ENCODE measurements around the gene SCEL. TPM values are rescaled to one million over a fixed set of nuclear protein-coding genes. Genes with fewer than 3 reads are reported as not detected.

The SCEL gene
- total and polyA plus RNA-seq, 2 experiments from 2014 or later, result not detected

GRCh38 chr13:77674852-77675251 lies 139.3 kb downstream of the SCEL start:
- Mint-ChIP-seq H3K27me3 (ENCODE audit: insufficient read depth, low read depth, poor library complexity) (peaks cover 1% of the 10 kb centered on the region), H3K27ac (no peak overlapping the region)

More at GRCh38 chr13:77674852-77675251, 139.3 kb downstream of the SCEL start:
- H3K4me3 Mint-ChIP-seq, result no peak overlapping the region
- H3K4me3 ChIP-seq, result no peak overlapping the region
- H3K4me1 Mint-ChIP-seq, result peaks cover 9% of the 10 kb centered on the region
- peaks cover 9% of the 10 kb centered on the region; the same call in 1 of the 2 replicates for H3K9me2 ChIP-seq (ENCODE audit: insufficient read depth)
- H3F3A ChIP-seq (replicated peaks; ENCODE audit: low read depth), result no peaks in the 10 kb centered on the region
- DNase-seq (ENCODE audit: low spot score) (peak; percentile 21), ATAC-seq (peak; percentile 41; the same call in 2 of the 3 replicates)
- no peaks in the 10 kb centered on the region for H4K20me1 ChIP-seq (replicated peaks; ENCODE audit: insufficient read depth)
- no peaks in the 10 kb centered on the region for H3K36me3 ChIP-seq (ENCODE audit: insufficient read depth)
- H3K79me2 ChIP-seq (replicated peaks; ENCODE audit: insufficient read depth), result no peaks in the 10 kb centered on the region
- TF ChIP-seq ZNF462 (CRISPR knock-in tag; IDR thresholded peaks at IDR 0.05) (no peak), NANOG (IDR thresholded peaks at IDR 0.05; ENCODE audit: borderline replicate concordance) (no peak), EZH2phosphoT487 (IDR thresholded peaks at IDR 0.05; ENCODE audit: unreplicated experiment) (no peak), POLR2AphosphoS5 (IDR thresholded peaks at IDR 0.05; ENCODE audit: low read depth) (no peak), REST (IDR thresholded peaks at IDR 0.05; ENCODE audit: unreplicated experiment) (no peak), ZNF331 (CRISPR knock-in tag; IDR thresholded peaks at IDR 0.05; ENCODE audit: low read depth) (no peak), STAT1 (IDR thresholded peaks at IDR 0.05; ENCODE audit: unreplicated experiment) (no peak), ETS1 (IDR thresholded peaks at IDR 0.05) (no peak), JUNB (IDR thresholded peaks at IDR 0.05; ENCODE audit: unreplicated experiment) (no peak)
- no peak overlapping the region for H3K4me2 ChIP-seq
- peaks cover 7% of the 10 kb centered on the region; the same call in 1 of the 3 replicates for H3K36me3 Mint-ChIP-seq (ENCODE audit: low read depth)
- H3K9me3 Mint-ChIP-seq, result peaks cover 8% of the 10 kb centered on the region
- H3K27ac ChIP-seq (ENCODE audit: low read depth), result no peak overlapping the region
- no peak overlapping the region for H2AFZ ChIP-seq
- H3K27me3 ChIP-seq (ENCODE audit: insufficient read depth), result no peaks in the 10 kb centered on the region
- H3K4me1 ChIP-seq (ENCODE audit: insufficient read depth), result no peaks in the 10 kb centered on the region
